IPS DF 19.7 (cell line): ENCODE data around the gene BOD1L1.
"Not testable (repeated sequence)": the region's sequence is repeated elsewhere in the genome, so short reads cannot be mapped to it uniquely, and the experiment has no call there.

Experiments used
- DNase-seq: peaks from one replicate; pipeline ENCODE4 v3.0.0-alpha.2; 2013; ENCODE audit warnings: low read depth, low spot score

BOD1L1 gene

DNA sequence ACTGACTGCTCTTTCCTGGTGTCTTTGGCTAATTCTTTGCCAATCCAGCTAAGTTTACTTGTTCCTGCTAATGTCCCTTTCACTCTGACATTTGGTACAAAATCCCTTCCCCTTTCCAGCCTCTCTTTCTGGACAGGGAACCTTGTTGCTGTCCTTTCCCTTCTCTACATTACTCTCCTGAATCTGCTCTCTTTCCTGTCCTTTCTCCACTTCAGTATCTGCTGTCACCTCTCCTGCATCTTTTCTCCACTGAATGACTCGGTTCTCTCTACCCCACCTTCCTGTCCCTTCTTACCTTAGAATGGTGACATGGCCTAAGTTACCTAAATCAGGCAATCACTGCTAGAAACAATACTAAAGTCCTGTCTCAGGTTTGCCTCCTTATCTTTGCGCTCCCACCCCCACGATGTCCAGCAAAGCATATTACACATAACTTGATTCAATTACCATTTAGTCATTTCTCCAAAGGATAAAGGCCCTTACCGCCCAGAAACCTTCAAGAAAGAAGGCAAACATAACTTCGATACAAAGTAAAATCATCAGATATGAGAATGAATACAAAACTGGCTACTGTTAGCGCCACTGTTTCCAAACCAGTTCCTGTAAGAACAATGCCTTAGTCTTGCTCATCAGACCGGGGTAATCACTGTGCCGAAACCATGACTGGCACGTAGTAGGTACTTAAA, 890 bp downstream of the BOD1L1 start:
- no peak for DNase-seq

DNA sequence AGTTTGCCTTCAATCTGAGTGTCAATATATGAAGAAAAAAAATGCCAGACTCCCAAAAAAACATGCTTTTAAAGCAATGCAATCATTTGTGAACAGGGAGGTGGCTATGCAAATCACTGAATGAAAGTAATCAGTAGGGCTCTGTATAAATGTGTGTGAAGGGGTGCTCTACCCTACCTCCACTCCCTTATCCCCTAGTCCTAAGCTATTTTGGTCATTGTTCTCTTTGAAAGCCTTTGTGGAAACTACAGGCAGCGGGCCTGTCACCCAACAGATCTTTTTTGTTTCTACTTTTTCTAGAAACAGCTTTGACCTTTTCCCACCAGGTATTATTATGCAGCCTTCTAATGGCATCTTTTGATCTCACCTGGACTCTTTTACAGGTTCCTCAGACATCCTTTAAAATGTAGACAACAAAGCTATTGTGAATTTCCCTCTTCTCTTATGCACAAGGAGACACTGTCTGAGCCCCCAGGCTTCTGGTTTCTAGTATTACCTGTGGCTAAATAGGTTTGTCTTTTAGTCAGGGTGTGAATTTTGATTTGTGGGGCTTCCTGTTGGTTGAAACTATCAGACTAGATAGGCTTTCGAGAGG, 9.2 kb downstream of the BOD1L1 start:
- no peak for DNase-seq

DNA sequence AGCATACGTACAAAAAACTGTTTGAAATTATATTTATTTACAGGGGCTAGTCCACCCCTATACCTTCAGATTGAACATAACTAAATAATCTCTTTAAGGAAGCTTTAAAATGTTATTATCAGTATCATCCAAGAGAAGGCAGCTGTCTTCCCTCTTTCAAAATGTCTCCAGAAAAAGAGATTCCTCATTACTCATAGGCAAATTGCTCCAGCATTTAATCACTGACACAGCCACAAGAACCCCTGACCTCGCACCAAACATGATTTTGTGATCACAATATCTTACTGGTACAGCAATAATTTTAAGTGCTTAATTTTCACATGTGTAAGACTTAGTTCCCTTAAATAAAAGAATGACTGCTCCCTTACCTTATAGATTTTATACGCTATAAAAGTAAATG, 9.7 kb downstream of the BOD1L1 start:
- no peak for DNase-seq

DNA sequence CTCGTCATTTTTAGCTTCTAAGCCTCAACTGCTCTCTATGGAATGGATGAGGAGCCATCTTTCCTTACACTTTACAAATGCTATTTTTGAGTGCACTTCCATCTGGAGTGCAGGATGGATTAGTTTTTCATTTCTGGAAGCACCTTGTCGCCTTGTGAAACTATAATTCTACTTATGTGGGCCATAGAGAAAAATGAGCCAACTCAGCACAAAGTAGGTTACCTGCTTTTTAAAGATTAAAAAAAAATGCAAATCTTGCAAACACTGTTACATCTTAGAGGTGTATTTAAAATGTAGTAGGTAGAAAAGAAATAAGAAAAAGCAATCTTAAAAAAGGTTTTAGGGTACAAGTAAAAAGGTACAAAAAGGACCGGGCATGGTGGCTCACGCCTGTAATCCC, 10.9 kb downstream of the BOD1L1 start:
- no peak for DNase-seq

DNA sequence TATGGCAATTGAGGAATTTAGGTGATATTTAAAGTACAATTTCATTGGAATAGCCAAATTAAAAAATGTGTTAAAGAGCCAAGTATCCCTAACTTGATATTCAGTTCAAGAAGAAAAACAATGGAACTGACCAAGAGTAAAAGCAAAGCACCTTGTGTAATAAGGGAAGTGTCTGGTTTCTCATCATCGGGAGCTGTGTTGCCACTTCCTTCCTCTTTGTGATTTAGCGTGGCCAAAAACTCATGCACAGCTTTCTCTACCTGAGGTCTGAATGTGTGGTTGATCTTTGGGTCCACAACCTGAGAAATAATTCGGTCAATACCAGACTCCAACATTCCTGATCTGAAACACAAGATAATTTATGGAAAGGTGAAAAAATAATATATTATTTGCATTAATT, 12.4 kb downstream of the BOD1L1 start:
- DNase-seq, result no peak

DNA sequence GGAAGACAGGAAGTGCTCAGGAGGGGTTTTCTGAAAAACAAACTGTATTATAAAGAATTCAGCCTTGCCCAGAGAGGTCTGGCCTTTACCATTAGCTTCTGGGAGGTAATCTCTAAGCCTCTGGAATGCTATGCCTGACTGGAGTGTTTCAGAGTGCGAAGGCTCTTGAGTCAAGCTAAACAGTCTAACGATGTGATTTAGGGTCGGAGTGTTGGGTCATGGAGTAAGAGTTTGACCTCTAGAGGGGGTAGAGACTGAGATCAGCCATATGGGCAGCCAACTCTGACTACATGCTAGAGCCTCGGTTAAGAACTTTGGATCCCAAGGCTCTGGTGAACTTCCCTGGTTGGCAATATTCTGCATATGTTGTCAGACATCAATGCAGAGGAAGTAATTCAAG, 15.0 kb downstream of the BOD1L1 start:
- no peak for DNase-seq

DNA sequence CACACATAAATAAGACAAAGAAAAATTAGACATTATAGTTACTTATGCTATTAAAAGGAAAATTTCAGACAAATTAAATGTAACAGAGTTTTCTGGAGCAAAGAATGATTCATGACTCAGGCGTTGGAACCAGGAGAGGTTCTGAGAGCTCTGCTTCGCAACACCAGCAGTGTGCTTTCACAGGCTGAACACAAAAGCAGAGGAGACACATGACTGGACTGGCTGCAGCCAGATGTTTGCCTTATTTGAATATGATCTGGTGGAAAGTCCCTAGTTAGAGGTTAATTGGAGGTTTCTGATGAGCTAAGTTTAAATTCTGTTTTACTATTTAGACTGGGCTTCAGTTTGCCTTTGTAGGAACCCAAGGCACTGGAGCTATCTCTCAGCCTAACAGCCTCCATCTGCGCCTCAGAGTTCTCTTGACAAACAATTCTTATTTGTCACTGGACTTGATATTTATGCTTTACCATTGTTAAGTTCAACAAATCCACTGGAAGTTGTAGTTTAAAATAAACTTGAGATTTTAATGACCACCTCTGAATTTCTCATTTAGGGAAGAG, 16.2 kb downstream of the BOD1L1 start:
- DNase-seq, result no peak

DNA sequence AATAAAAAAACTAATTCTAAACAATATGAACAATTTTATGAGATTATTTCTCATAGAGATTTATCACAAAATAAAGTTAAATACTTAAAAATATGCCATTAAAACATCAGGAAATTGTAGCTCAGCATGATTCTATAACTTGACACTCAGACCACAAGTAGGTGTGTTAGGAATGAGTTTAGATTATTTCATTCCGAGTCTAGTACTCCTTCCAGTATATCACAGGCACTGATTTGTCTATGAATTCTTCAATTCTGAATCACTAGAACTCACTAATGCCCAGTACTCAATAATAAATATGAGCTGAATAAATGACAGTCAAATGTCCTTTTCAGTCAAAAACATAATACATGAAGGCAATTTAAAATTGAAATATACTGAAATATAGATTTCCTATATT, 22.2 kb downstream of the BOD1L1 start:
- no peak for DNase-seq

DNA sequence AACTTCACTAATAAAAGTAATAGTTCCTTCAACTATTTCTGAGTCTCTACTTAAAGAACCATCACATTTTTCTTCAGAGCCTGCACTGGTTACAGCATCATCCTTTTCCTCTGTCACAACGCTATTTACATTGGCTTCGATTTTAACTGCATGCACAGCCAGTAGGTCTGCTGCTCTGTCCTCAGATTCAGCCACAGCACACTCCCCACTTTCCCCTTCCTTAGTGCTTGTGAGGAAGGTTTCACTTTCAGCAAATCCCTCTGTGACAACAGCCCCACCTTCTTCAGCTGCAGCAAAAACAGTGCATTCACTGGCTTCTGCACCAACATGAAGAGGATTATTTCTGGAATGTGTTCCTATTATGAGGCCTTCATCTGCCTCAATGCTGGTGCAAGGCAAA, 25.7 kb downstream of the BOD1L1 start:
- no peak for DNase-seq

DNA sequence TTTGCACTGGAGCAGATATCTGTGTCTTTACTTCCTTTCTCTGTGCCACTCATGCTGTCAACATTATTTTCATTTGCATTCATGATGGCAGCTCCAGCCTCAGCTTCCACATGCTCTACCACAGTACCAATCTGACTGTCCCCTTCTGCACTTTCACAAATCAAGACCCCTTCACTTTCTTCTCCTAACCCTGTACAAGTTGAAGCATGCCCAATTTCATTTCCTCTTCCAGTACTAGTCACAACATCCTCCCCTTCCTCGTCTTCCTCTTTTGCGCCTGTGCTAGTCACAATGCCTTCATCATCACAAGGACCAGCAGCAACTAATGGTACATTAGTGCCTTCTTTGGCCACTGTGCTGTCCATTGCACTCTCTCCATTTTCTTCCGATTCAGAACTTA, 26.5 kb downstream of the BOD1L1 start:
- no peak for DNase-seq

DNA sequence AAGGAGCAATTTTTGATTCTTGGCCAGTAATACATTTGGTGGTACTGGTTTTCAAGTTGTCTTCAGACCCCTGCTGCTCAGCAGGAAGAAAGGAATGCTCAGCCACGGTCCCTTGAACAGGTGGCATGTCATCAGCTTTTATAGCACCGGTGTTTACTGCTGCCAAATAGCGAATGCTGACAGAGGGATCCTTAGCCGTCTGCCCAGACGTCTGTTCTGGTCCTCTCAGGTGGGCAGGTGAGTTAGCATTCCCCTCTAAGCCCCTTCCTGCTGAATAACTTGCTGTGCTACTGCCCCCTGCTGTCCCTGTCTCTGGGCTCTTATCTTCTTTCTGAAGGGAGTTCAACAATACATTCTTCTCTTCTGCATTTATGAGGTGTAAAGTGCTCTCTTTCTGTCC, 28.4 kb downstream of the BOD1L1 start:
- no peak for DNase-seq

DNA sequence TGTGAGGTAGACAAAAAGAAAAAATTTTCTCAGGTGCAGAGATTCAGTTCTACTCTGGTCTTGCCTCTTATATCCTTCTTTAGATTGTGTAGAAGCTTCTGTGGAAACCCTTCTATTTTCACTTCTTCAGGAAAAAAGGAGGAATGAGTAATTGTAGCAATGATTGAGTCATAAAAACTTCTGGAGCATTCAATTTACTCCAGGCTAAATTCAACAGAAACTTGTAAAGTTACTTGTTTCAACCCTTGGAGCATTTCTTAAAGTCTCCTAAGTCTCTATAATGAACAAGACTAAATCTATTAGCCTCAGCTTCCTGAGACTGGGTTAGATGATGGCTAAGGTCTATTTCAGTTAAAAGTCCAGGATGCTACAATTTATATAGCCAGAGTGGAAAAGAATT, 29.9 kb downstream of the BOD1L1 start:
- no peak for DNase-seq

DNA sequence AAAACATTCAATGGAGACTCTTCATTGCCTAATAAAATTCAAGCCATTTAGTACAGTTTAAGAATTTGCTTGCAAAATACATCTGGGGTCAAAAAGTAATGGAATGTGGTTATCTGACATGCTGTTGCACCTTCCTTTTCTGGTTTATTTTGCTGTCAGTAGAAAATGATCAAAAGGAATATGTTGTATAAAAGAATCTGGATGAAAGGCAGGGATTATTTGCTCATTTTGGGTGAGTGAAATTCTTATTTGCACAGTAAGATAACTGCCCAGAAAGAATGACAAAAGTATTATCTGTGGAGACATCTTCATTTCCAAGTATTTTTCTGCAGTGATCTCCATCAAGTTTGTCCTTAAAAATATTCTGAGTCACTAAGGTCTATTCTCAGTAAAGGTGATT, 30.4 kb downstream of the BOD1L1 start:
- DNase-seq, result no peak

DNA sequence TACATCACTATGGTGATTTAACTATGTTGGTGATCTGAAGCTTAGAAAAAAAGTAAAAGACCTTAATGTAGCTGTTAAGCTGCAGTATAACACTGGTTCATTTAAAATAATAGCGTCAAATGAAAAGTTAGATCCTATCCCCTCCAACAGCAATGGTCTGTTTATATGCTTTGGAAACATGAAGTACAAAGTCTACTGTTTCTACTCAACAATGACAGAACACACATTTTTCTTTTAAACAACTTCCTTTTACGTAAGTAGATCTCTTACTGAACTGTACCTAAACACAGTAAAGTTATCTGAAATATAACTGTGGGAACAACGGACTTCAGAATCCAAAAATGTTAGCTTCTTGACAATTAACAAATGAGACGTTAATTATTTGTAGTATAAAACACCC, 35.3 kb downstream of the BOD1L1 start:
- DNase-seq, result no peak

DNA sequence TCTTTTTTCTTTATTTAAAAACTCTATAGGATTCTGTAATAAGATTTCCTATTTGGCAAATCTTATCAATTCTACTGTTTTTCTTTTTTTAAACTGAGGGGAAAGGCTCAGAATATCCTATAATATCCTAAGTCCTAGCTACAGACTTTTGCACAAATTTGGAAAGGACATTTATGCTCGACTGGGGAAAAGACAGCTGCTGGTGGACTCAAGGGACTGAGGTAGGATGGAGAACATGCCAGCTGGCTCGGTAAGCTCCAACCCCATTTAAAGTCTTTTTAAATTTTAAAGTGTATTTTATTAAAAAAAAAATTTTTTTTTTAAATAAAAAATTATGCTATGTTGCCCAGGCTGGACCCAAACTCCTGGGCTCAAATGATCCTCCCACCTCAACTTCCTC, 36.8 kb downstream of the BOD1L1 start:
- DNase-seq, result no peak

DNA sequence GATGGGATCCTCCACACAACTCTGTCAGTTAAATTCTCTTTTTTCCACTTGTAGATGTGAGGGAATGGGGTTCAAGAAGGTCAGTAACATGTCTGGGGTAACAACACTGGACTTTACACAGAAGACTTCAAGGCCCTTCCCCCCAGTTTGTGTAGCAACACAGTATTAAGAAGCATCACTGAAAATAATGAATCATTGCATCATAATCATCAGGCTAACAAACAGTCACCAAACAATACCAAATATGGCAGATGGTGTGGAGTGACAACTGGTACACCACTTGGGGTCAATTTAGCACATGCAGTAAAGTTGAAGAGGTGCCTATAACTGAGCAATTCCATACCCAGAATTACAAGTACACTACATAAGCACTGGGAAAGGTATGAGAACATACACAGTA, 38.6 kb downstream of the BOD1L1 start:
- no peak for DNase-seq

DNA sequence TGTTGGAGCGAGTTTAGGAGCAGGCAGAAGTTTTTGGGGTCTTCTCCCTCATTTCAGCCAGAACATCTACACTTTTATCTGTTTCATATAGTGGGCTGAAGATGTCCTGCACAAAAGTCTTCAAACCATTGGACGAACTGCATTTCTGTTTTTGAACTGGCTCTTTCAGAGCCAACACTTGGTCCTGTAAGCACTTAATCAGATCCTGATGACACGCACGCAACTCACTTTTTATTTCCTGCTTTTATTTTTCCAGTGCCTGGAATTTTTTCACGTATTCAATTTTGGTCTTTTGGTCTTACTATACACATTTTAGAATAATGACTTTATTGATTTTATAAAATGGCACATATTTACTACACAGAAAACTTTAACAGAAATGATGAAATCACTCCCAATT, 43.0 kb downstream of the BOD1L1 start:
- DNase-seq, result no peak

DNA sequence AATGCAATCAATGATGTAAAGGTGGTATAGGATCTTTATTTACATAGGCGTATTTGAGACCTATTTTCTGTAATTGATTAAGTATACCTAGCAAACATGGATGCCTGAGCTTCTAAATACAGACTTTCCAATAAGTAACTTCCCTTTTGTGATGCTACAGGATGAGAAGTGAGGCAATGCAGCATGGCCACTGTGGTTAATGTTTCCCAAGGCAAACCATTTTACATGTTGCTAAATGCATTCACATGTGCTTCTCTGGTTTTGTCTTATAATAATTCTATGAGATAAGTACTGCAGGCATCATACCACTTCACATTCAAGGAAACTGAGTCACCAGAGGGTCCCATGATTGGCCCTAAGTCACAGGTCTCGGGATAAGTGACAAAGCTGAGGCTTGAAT, 47.5 kb downstream of the BOD1L1 start:
- no peak for DNase-seq

DNA sequence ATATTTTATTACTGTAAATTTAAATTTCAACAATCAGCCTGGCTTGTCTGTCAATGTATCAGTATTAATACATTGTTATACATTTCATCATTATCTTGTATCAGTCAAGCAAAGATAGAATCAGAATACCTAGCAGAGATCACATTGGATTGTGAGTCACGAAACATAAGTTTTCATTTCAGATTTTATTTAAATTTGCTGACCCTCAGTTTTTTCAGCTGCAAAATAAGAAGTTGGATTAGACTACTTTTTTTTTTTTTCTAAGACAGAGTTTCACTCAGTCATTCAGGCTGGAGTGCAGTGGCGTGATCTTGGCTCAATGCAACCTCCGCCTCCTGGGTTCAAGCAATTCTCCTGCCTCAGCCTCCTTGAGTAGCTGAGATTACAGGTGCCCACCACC, 49.9 kb downstream of the BOD1L1 start:
- no peak for DNase-seq

DNA sequence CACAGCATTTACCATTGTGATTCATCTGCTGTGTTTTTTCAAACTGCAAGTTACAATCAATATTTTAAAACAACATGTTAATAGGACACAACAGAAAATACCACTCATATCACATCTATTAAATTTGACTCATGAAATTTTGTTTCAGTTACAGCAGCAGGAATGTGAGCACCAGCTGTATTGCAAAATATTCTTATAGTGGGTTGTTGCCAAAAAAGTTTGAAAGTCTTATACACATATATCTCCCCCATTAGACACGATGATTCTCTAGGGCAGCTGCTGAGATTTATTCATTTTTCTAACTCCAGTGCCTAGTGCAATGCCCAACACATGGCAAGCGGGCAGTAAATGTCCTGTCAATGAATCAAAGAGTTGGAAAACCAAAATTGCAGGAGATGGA, 56.6 kb downstream of the BOD1L1 start:
- DNase-seq, result no peak

DNA sequence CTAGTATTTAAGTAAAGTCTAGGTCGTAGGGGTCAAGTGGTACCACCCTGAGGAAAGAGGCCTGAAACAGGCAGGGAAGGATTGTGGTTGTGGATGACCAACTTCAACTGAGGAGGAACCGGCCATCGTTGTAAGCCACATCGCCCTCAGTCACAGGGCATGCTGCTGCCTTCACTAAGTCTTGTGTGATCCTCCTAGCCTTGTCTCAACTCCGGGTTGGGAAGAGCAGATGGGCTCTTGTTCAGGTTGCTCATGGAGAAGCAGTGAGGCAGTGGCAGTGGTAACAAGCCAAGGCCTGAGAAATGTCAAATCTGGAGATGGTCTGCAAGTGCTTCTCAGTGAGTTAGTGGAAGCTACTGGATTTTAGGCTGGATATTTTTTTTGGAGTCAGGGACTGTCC, 60.4 kb downstream of the BOD1L1 start:
- DNase-seq, result no peak

DNA sequence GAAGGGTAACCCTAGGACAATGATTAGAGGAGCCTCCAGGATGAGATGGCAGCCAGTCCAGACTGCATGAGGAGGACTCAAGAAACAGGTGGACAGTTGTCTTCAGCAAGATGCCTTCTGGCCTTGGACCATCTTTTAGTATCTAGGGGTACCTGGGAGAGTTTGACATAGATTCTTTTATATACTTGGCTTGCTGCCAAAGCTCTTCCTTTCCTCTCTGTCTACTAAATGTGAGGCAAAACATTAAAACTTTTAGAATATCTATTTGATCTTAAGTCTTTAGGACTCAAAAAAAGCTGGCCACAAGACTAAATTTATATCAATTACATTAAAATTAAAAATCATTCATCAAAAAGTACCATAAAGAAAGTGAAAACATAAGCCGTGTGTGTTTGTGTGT, 64.6 kb downstream of the BOD1L1 start:
- no peak for DNase-seq

DNA sequence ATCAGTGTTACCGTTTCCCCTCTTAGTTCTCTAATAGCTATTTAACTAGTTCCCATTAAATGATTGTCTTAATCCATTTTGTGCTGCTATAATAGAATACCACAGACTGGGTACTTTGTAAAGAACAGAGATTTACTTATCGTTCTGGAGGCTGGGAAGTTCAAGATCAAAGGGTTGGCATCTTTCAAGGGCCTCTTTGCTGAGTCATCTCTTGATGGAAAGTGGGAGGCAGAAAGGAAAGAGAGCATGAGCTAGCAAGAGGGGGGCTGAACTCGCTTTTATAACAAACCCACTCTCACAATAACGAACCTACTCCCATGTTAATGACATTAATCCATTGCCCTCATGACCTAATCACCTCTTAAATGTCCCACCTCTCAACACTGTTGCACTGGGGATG, 65.9 kb downstream of the BOD1L1 start:
- no peak for DNase-seq

DNA sequence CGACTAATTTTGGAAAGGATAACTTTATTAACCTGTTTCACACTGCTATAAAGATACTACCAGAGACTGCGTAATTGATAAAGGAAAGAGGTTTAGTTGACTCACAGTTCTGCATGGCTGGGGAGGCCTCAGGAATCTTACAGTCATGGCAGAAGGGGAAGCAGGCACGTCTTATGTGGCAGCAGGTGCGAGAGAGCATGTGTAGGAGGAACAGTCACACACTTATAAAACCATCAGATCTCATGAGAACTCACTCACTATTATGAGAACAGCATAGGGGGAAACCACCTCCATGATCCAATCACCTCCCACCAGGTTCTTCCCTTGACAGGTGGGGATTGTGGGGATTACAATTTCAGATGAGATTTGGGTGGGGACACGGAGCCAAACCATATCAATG, 67.4 kb downstream of the BOD1L1 start:
- DNase-seq, result not testable (repeated sequence)
